Kasumi-1 (cell line): ENCODE data around the gene SAE1.
A peak's percentile ranks its signal among the peaks of the same experiment; 100 is the strongest.
"Not testable (repeated sequence)": the region's sequence is repeated elsewhere in the genome, so short reads cannot be mapped to it uniquely, and the experiment has no call there.

Experiments
- DNase-seq, 2 experiments: peaks; one replicate each; lab custom pipeline; 2025; lab: John Stamatoyannopoulos, UW

SAE1 gene

DNA sequence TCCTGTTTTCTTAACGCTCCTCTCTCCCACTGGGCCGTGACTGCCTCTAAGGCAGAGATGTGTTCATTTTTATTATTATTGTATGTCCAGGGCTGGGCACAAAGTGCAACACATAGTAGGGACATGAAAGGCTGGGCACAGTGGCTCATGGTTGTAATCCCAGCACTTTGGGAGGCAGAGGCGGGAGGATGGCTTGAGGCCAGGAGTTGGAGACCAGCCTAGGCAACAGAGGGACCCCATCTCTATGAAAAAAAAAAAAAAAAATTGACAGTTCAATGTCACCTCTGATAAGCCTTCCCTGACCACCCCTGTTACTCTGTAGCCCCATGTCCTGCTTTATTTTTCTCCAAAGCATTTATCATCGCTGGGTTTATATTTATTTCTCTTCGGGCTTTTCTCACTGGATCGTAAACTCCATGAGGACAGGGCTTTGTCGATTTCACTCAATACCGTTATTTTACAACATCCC is 481 bp upstream of the SAE1 start:
- no peak for DNase-seq

GRCh38 chr19:47132194-47132852 is 1.7 kb downstream of the SAE1 start:
- no peak for DNase-seq

- no peak for DNase-seq
These were observed 2.4 kb downstream of the SAE1 start for GRCh38 chr19:47133021-47133471.

DNA sequence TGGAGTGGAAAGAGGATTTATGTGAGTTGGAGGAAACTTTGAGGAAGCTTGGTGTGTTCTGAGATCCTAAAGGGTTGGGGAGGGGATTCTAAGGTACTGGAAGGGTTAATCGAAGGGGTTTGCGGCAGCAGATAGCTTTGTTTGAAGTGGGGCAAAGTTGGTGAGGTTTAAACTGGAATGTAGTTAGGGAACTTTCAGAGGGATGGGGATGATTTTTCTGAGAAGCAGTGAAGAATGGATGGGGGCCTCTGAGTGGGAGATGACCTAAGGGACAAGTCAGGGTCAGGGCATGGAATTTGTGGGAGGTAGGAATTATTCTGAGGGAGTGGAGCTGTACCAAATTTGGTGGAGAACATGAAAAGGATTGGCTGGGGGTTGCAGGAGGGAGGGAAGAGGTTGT is 3.9 kb downstream of the SAE1 start:
- DNase-seq, result no peak

DNA sequence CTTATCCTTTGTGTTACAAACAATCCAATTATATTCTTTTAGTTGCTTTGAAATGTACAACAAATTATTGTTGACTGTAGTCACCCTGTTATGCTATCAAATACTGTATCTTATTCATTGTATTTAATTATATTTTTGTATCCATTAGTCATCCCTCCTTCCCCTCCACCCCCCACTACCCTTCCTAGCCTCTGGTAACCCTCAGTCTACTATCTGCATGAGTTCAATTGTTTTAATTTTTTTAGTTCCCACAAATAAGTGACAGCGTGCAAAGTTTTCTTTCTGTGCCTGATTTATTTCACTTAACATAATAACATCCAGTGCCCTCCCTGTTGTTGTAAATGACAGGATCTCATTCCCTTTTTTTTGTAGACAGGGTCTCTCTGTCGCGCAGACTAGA is 4.5 kb downstream of the SAE1 start:
- no peak for DNase-seq

DNA sequence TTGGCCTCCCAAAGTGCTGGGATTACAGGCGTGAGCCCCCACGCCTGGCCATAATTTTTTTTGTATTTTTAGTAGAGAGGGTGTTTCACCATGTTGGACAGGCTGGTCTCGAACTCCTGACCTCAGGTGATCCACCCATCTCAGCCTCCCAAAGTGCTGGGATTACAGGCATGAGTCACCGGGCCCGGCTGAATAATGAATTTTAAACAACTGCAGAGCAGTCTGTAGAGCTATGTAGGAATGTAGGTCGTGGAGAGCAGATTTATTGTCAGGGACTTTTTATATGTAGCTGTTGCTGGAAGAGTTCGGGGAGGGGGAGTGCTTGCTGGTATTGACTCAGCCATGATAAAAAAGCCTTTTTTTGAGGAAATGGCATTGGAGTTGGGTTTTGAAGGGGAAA is 10.6 kb downstream of the SAE1 start:
- DNase-seq, result not testable (repeated sequence)

DNA sequence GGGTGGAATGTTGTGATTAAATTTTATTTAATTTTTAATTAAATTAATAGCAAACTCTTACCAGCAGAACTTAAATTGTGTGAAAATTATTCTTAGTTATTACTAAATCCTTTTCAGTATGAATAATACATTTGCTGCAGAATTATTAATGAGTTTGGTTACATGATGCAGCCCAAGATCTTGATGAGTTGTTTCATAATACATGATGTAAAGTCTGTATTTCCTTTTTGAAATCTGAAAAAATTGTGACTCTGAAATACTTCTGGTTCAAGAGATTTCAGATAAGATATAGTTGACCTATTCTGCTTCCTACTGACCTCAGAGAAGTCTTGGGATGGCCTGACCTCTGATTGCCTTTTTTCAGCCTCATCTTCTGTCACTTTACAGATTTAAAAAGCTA is 11.1 kb downstream of the SAE1 start:
- DNase-seq, result no peak

GRCh38 chr19:47142779-47143178 is 12.1 kb downstream of the SAE1 start:
- DNase-seq, result no peak

DNA sequence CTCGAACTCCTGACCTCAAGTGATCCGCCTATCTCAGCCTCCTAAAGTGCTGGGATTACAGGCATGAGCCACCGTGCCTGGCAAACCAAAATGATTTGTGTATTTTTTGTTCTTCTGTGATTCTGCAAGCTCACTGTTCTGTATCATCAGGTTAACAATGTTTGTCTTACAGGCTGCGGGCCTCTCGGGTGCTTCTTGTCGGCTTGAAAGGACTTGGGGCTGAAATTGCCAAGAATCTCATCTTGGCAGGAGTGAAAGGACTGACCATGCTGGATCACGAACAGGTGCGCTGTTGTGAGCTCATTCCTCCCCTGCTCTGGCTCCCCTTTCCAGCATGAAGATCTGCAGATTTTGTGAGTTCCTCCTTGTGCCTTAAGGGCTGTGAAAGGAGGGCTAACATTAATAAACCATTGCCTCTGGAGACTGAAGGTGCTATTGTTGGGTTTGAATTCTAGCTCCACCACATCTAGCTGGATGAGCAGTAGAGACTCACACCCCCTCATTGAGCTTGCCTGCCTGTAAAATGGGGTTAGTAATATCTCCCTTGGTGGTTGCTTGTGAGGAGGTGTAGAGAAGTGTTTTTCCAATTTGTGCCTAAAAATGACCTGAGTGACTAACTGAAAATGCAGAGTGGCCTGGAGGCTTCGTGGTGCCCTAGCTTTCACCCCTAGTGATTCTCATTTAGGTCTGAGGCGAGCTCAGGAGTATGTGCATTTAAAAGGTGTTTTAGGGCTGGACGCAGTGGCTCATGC is 12.9 kb downstream of the SAE1 start:
- DNase-seq, result no peak

GRCh38 chr19:47144630-47145029 is 14.0 kb downstream of the SAE1 start:
- no peak for DNase-seq

DNA sequence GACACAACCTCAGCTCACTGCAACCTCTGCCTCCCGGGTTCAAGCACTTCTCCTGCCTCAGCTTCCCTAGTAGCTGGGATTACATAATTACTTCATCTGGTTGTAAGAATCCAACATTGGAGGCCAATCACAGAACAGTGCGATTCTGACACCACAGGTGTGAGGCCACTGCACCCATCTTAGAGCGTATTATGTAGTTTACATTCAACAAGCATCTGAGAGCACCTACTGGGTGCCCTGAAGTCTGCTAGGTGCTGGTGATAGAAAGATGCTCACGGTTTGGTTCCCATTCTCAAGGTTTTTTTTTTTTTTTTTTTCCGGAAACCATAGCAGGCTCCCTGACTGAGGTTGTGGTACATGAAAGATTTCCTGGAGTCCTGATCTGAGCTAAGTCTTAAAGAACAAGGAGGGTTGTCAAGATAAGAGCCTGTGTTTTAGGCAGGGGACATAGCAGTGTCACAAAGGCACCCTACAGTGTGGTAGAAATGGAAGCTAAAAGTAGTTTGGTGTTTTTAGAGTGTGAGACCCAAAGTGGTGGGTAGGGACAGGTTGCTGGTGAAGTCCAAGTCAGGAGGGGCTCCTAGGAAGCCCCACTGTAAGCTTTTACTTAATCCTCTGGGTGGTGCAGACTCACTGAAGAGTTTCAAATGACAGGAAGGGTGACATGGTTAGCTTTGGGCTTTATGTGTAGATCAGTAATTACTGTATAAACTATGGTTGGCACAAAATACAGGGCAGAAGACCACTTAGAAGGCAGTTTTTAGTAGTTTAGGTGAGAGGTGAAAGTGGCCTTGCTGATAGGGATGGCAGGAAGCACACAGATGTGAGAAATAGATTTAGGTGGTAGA is 15.2 kb downstream of the SAE1 start:
- DNase-seq, result no peak

DNA sequence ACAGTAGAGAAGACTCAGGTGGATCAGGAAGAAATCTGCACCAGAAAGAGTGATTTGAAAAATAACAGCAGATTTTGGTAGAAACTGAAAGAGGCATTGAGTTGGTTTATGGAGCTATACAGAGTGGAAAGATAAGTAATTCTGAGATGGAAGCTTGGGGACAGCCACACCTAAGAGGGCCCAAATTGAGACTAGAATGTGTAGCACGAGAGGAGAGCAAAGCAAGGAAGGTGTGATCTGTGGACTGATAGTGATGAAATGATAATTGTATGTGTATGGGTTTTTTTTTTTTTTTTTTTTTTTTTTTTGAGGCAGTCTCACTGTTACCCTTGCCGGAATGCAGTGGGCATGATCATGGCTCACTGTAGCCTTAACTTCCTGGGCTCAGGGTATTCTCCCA is 16.3 kb downstream of the SAE1 start:
- DNase-seq, result no peak

DNA sequence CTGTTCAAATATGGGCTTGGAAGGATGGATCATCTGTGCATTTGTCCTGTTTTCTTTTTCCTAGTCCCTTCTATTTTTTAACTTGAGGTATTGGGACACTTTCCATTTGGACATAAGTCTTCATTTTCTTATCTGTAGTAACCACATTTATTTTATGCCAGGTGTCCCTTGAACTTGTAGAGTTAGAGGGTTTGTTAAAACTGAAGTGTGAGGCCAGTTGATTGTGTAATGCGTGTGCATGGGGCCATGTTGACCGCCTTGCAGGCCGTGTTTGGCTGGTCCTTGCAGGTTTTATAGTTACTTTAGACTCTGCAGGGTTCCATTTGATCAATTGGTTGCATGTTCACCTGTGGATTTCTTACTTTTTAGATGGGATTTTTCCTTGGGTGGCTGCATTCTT is 21.0 kb downstream of the SAE1 start:
- no peak for DNase-seq

DNA sequence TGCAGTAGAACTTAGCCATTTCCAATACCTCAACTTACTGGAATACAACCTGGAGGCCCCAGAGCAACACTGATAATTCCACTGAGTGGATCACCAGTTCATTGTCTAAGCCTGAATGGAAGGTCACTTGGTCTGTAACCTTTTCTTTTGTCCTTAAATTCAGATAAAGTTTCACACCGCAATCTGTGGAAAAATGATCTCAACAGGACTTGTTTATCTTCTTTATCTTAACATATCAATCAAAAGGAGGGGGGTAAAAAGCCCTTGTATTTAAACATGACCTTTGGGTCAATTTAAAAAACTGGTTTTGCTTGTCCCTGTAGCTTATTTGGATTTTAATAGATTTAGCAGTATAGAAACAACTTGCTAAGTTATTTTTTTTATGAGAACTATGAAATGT is 21.6 kb downstream of the SAE1 start:
- DNase-seq, result no peak

DNA sequence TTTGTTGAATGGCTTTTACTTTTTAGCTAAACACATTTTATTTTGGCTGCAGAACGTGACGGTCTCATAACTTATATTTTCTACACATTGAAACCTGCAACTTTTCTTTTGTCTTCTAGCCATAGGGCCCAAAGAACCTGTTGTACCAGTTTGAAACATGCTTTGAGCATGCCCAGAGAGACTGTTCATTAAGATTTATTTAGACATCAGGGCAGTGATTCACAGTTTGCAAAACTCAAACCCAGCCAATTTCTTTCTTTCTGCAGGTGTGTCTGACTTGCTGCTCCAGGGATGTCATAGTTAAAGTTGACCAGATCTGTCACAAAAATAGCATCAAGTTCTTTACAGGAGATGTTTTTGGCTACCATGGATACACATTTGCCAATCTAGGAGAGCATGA is 22.0 kb downstream of the SAE1 start:
- no peak for DNase-seq

DNA sequence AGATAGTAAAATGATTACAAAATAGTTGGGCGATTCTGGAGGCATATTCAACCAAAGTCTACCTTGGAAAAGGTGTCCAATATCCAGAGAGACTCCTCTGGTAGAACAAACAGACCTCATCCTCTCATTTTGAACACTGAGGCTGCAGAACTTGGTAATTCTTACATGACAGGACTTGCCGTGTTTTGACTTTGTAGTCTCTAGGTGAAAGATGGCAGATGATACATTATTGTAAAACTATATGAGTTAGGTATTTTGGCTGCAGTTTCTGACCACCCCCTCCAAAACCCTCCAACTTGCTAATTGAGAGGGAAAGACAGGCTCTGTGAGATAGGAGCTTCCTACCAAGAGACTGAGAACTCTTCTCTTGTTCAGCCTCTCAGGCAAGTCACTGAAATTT is 22.6 kb downstream of the SAE1 start:
- DNase-seq, result no peak

DNA sequence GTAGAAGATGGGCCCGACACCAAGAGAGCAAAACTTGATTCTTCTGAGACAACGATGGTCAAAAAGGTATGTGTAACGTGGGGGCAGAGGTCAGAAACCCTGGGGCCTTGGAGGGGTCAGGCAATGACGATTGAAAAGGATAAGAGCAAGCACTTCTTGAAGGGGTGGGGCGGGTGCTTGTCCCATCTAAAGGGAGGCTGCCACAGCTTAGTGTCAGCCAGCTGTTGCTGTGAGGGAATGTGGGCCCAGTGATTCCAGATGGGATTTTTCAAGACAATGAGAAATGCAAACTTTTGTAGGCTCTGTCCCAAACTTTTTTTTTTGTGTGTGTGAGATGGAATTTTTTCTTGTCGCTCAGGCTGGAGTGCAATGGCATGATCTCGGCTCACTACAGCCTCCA is 24.5 kb downstream of the SAE1 start:
- no peak for DNase-seq

DNA sequence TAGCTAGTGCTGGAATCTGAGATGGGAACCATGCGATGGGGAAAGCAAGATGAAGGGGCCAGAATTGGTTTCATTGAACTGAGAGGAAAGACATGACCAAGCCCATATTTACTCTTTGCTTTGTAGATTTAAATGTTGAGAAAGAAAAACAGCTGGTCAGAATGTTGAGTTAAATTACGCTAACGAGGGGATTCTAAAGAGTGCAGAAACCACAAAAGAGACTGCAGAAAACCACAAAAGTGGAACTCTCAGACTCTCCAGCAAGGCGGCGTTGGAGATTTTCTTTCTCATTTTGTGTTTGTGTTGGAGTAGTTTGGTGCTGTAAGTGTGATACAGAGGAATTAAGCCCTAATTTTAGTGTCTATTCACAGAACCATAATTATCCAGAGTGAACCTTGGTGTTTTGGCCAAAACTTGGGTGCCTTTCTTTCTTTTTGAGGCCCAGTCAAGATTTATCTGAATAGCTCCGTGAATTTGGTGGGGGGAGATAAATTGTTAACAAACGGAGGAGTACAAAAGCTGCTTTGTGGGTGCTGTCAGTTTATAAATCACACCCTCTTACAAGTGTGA is 26.3 kb downstream of the SAE1 start:
- DNase-seq, result peak; percentile 34 to 56

GRCh38 chr19:47157431-47158321 is 27.0 kb downstream of the SAE1 start:
- peak; percentile 66 to 71 for DNase-seq

DNA sequence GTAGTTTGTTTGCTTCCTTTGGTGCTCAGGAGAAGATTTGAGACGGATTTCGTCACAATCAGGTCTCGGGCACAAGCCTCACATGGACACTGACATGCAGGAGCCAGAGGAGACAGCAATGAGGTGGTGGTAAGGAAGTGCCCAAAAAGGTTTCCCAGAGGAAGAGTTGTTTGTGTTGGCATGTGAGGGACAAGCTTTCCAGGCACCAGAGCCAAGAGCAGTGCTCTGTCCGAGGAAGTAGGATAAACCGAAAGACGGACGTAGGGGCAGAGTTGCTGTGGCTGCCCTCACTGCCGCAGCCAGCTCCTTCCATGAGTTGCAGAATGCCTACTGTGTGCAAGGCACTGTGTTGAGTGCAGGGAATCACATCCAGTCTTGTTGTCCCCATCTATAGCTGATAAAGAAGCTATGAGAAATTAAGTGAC is 27.7 kb downstream of the SAE1 start:
- DNase-seq, result no peak

DNA sequence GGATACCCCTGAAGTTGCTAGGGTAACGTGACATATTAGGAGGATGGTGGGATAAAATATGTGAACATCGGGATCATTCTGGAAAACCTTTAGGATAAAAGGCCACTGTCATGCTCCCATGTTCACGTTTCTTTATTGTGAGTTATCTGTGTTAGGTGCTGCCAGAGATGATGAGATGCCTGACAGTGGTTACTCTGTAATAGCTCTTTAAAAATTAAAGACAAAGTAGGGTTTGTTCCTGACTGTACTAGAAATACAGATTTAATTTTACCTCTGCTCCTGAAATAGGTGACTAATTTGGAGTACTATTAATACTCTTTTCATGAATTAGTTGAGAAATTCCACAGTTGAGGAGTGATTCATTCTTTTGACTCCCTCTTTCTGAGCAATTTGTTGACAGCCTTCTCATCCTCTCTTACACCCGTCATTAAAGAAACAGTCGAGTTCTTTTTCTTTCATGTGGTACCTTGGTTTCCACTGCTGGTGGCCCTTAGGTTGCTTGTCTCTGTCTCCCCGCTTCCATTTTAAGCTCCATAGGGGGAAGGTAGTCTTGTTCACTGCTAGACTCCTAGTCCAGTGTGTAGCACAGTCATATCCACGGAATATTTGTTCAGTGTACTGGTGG is 28.4 kb downstream of the SAE1 start:
- no peak for DNase-seq
